EL (cell line): ENCODE results near the gene KCTD15.

Experiments used
- DNase-seq: peaks from one replicate; pipeline ENCODE4 v3.0.0-alpha.2; 2016

The KCTD15 gene

GRCh38 chr19:33862981-33863380 lies 66.3 kb downstream of the KCTD15 start:
- DNase-seq = no peak

DNA sequence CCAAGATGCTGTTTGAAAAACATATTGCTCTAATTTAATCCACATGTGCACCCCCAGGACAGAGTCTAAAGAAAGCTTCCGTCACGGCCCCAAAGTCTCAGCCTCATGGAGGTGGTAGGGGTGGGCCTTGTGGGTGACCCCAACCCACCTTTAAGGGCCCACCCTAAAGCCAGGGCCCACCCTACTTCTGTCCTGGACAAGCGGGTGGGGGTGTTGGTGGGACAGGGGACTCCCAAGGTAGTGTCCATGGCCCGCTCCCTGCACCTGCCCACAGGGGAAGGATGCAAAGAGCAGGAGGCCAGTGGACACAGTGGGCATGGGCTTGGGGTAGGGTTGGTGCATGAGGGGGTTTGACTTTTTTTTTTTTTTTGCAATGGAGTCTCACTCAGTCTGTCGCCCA lies 66.8 kb downstream of the KCTD15 start:
- DNase-seq = no peak

- DNase-seq = no peak
Measured at GRCh38 chr19:33864311-33864850, 67.7 kb downstream of the KCTD15 start.

DNA sequence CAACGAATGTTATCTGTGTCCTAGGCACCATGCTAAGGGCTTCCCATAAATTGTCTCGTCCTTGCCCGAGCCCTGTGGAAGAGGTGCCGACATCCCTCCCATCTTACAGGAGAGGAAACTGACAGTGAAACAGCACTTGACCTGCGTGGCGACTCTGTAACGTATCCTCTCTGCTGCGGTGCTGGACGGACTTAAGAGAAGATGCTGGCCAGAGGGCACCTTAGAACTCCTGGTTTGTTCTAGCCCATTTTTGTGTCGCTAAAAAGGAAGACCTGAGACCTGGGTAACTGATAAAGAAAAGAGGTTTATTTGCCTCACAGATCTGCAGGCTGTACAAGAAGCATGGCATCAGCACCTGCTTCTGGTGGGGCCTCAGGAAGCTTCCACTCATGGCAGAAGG lies 68.6 kb downstream of the KCTD15 start:
- no peak for DNase-seq
